Measurements from ENCODE around the gene GRID1. TPM values are rescaled to one million over a fixed set of nuclear protein-coding genes. Genes with fewer than 3 reads are reported as not detected.

GRID1 gene
- total RNA-seq, 4 donors from 2014 or later, result 0.88 to 7.3 (median 4.1) TPM

- DNase-seq, result no peak
- intact Hi-C loops (cut with DNase I; ENCODE audit: low total_unique reads), result no loop called here
Observed at GRCh38 chr10:86170255-86171108, 196.1 kb downstream of the GRID1 start.

GRCh38 chr10:86169506-86170254 is 196.9 kb downstream of the GRID1 start:
- TF ChIP-seq CTCF (IDR thresholded peaks at IDR 0.05) (no peak), POLR2A (IDR thresholded peaks at IDR 0.05) (no peak)
- intact Hi-C loops (cut with DNase I; ENCODE audit: low total_unique reads), result no loop called here
- H3K27ac ChIP-seq, result no peak overlapping the region
- H3K4me3 ChIP-seq, result no peak overlapping the region
- H3K4me1 ChIP-seq, result no peaks in the 10 kb centered on the region
- no peaks in the 10 kb centered on the region for H3K27me3 ChIP-seq
- no peak for DNase-seq
- H3K9me3 ChIP-seq, result no peaks in the 10 kb centered on the region
- H3K36me3 ChIP-seq, result no peaks in the 10 kb centered on the region

More at GRCh38 chr10:86170255-86171108, 196.1 kb downstream of the GRID1 start:
- TF ChIP-seq CTCF (IDR thresholded peaks at IDR 0.05), result no peak
- no peak for TF ChIP-seq POLR2A (IDR thresholded peaks at IDR 0.05)
- Histone ChIP-seq H3K4me1 (no peaks in the 10 kb centered on the region), H3K36me3 (no peaks in the 10 kb centered on the region), H3K27me3 (no peaks in the 10 kb centered on the region), H3K9me3 (no peaks in the 10 kb centered on the region), H3K27ac (no peak overlapping the region), H3K4me3 (no peak overlapping the region)

- intact Hi-C loops (cut with DNase I; ENCODE audit: low total_unique reads), result no loop called here
- TF ChIP-seq CTCF (IDR thresholded peaks at IDR 0.05) (no peak), POLR2A (IDR thresholded peaks at IDR 0.05) (no peak)
- DNase-seq, result no peak
Observed at GRCh38 chr10:86169066-86169465, 197.5 kb downstream of the GRID1 start.

GRCh38 chr10:86168256-86168655 is 198.3 kb downstream of the GRID1 start:
- intact Hi-C loops (cut with DNase I; ENCODE audit: low total_unique reads), result no loop called here
- no peaks in the 10 kb centered on the region for H3K36me3 ChIP-seq
- H3K27ac ChIP-seq, result no peak overlapping the region
- H3K9me3 ChIP-seq, result no peaks in the 10 kb centered on the region
- H3K4me3 ChIP-seq, result no peak overlapping the region
- no peaks in the 10 kb centered on the region for H3K27me3 ChIP-seq
- TF ChIP-seq CTCF (IDR thresholded peaks at IDR 0.05) (no peak), POLR2A (IDR thresholded peaks at IDR 0.05) (no peak)
- no peaks in the 10 kb centered on the region for H3K4me1 ChIP-seq
- no peak for DNase-seq

More at GRCh38 chr10:86169066-86169465, 197.5 kb downstream of the GRID1 start:
- Histone ChIP-seq H3K9me3 (no peaks in the 10 kb centered on the region), H3K27ac (no peak overlapping the region), H3K4me1 (no peaks in the 10 kb centered on the region), H3K4me3 (no peak overlapping the region), H3K36me3 (no peaks in the 10 kb centered on the region), H3K27me3 (no peaks in the 10 kb centered on the region)

- Histone ChIP-seq H3K27ac (no peak overlapping the region), H3K4me1 (no peaks in the 10 kb centered on the region), H3K9me3 (no peaks in the 10 kb centered on the region), H3K4me3 (no peak overlapping the region), H3K27me3 (no peaks in the 10 kb centered on the region), H3K36me3 (no peaks in the 10 kb centered on the region)
- DNase-seq, result no peak
- intact Hi-C loops (cut with DNase I; ENCODE audit: low total_unique reads), result no loop called here
- TF ChIP-seq CTCF (IDR thresholded peaks at IDR 0.05) (no peak), POLR2A (IDR thresholded peaks at IDR 0.05) (no peak)
Observed at GRCh38 chr10:86167762-86168128, 198.8 kb downstream of the GRID1 start.
